ENCODE data around the gene PTPN1. TPM values are rescaled to one million over a fixed set of nuclear protein-coding genes. Genes with fewer than 3 reads are reported as not detected.

PTPN1 gene
- polyA plus RNA-seq: 10 to 100 TPM in 2 of 4 donors, 1 to 10 TPM in 2; 6.5 to 18.0 (median 12.6) TPM
- long read RNA-seq, donor 1, full-length matches to known transcripts: 4 of 15 reads
- long read RNA-seq, donor 1, partial matches to known transcripts: 11 of 15 reads
- long read RNA-seq, donor 1, other reads (novel, unspliced or antisense): 0 of 15 reads
- long read RNA-seq, donor 2, full-length matches to known transcripts: 1 of 6 reads
- long read RNA-seq, donor 2, partial matches to known transcripts: 5 of 6 reads
- long read RNA-seq, donor 2, other reads (novel, unspliced or antisense): 0 of 6 reads
- long read RNA-seq, donor 3: 0 reads
- long read RNA-seq, donor 4: 0 reads
- long read RNA-seq, donor 5: 0 reads
- long read RNA-seq, donor 6, partial matches to known transcripts: 15 of 15 reads
- long read RNA-seq, donor 6, other reads (novel, unspliced or antisense): 0 of 15 reads
- long read RNA-seq, donor 7, full-length matches to known transcripts: 2 of 11 reads
- long read RNA-seq, donor 7, partial matches to known transcripts: 9 of 11 reads
- long read RNA-seq, donor 7, other reads (novel, unspliced or antisense): 0 of 11 reads
- long read RNA-seq, donor 8, full-length matches to known transcripts: 1 of 1 reads
- long read RNA-seq, donor 8, partial matches to known transcripts: 0 of 1 reads
- long read RNA-seq, donor 8, other reads (novel, unspliced or antisense): 0 of 1 reads
- long read RNA-seq, donor 9, full-length matches to known transcripts: 1 of 1 reads
- long read RNA-seq, donor 9, partial matches to known transcripts: 0 of 1 reads
- long read RNA-seq, donor 9, other reads (novel, unspliced or antisense): 0 of 1 reads
- long read RNA-seq, donor 10, full-length matches to known transcripts: 2 of 25 reads
- long read RNA-seq, donor 10, partial matches to known transcripts: 23 of 25 reads
- long read RNA-seq, donor 10, other reads (novel, unspliced or antisense): 0 of 25 reads

DNA sequence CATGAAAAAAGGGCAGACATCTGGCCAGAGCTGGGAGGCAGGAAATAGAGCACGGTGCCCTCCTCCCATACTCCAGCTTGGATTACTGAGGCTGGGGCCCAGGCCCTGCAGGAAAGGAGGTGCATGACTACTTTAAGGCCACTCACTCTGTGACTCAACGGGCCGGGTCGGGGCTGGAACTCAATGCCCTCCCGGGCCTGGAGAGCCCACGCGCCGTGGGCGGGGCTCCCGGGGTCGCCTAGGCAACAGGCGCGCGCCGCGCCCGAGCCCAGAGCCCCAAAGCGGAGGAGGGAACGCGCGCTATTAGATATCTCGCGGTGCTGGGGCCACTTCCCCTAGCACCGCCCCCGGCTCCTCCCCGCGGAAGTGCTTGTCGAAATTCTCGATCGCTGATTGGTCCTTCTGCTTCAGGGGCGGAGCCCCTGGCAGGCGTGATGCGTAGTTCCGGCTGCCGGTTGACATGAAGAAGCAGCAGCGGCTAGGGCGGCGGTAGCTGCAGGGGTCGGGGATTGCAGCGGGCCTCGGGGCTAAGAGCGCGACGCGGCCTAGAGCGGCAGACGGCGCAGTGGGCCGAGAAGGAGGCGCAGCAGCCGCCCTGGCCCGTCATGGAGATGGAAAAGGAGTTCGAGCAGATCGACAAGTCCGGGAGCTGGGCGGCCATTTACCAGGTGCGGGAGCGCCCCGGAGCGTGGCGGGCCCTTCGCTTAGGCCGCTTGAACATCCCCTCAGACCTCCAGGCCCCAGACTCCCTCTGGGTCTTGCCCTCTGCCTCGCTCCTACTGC, at the start of gene PTPN1:
PTPN1 (plus strand) TSS at position 461 of the 783 bp plus-strand sequence; CDS start at position 606, 145 bp downstream.
- no peaks in the 10 kb centered on the region for H3K9me3 ChIP-seq (ENCODE audit: control insufficient read depth in 2 of 2, insufficient read depth in 1 of 2, low read depth in 1 of 2, low read length in 1 of 2)
- H3K27me3 ChIP-seq (ENCODE audit: control insufficient read depth in 3 of 3, insufficient read depth in 3 of 3, low read length in 3 of 3): no peaks in the 10 kb centered on the region
- H3K36me3 ChIP-seq (ENCODE audit: control insufficient read depth in 3 of 3, insufficient read depth in 2 of 3, low read depth in 1 of 3, low read length in 3 of 3): no peaks in the 10 kb centered on the region
- H3K27ac ChIP-seq (ENCODE audit: low read depth in 1 of 3, low read length in 2 of 3): peak within 1 kb of the TSS; percentile 61 to 90 (median 89)
- WGBS, 3 donors: 0% methylated on average over 43 to 64 of the region's 64 CpGs
- no peak for FAIRE-seq
- H3K4me1 ChIP-seq (ENCODE audit: control insufficient read depth in 3 of 3, insufficient read depth in 2 of 3, low read depth in 1 of 3, low read length in 2 of 3): peaks cover 3 to 9% (median 8%) of the 10 kb centered on the region in 3 donors
- peak within 1 kb of the TSS; percentile 86 to 100 (median 87) for H3K4me3 ChIP-seq (ENCODE audit: low read depth in 1 of 3, low read length in 3 of 3)
- peak; percentile 99 to 100 for DNase-seq

GRCh38 chr20:50460608-50461267, 49.4 kb upstream of the PTPN1 start:
- peak; percentile 89 to 94 for DNase-seq
- Histone ChIP-seq H3K9me3 (ENCODE audit: control insufficient read depth in 2 of 2, insufficient read depth in 1 of 2, low read depth in 1 of 2, low read length in 1 of 2) (no peaks in the 10 kb centered on the region), H3K4me3 (ENCODE audit: low read depth in 1 of 3, low read length in 3 of 3) (no peak overlapping the region), H3K27ac (ENCODE audit: low read depth in 1 of 3, low read length in 2 of 3) (peak overlapping the region; percentile 13 to 76 (median 65)), H3K4me1 (ENCODE audit: control insufficient read depth in 3 of 3, insufficient read depth in 2 of 3, low read depth in 1 of 3, low read length in 2 of 3) (peaks cover 0 to 35% (median under 1%) of the 10 kb centered on the region in 3 donors), H3K27me3 (ENCODE audit: control insufficient read depth in 3 of 3, insufficient read depth in 3 of 3, low read length in 3 of 3) (no peaks in the 10 kb centered on the region), H3K36me3 (ENCODE audit: control insufficient read depth in 3 of 3, insufficient read depth in 2 of 3, low read depth in 1 of 3, low read length in 3 of 3) (no peaks in the 10 kb centered on the region)
- 8 to 22% (median 14%) methylated on average over 13 of the region's 13 CpGs for WGBS, 3 donors
- FAIRE-seq: no peak

DNA sequence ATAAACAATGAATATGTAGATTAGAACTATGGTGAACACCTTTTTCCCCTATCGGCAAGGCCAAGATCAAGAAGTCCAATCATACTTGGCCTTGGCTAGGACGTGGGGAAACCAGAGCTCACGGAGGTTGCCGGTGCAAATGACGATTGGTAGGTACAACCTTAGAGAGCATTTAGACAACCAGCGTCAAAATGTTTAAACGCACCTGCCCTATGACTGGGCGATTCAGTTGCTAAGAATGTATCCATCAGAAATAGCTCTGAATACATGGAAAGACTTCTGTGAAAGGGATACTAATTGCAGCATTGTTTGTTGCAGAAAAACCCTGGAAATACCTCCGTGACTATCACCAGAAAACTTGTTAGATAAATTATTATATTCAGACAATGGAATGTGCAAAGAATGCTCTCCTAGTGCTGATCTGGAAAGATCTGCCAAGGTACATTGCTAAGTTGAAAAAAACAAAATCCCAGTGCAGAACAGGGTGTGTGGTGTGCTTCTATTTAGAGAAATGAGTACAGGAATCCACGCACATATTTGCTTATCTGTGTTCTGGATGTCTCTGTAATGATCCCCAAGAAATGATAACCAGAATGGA, 48.0 kb upstream of the PTPN1 start:
- peaks cover 0 to 21% (median 0%) of the 10 kb centered on the region in 3 donors for H3K4me1 ChIP-seq (ENCODE audit: control insufficient read depth in 3 of 3, insufficient read depth in 2 of 3, low read depth in 1 of 3, low read length in 2 of 3)
- no peak overlapping the region for H3K4me3 ChIP-seq (ENCODE audit: low read depth in 1 of 3, low read length in 3 of 3)
- 82 to 87% (median 85%) methylated on average over 10 of the region's 10 CpGs for WGBS, 3 donors
- H3K27me3 ChIP-seq (ENCODE audit: control insufficient read depth in 3 of 3, insufficient read depth in 3 of 3, low read length in 3 of 3): no peaks in the 10 kb centered on the region
- no peak for DNase-seq
- H3K27ac ChIP-seq (ENCODE audit: low read depth in 1 of 3, low read length in 2 of 3): no peak overlapping the region
- H3K36me3 ChIP-seq (ENCODE audit: control insufficient read depth in 3 of 3, insufficient read depth in 2 of 3, low read depth in 1 of 3, low read length in 3 of 3): no peaks in the 10 kb centered on the region
- H3K9me3 ChIP-seq (ENCODE audit: control insufficient read depth in 2 of 2, insufficient read depth in 1 of 2, low read depth in 1 of 2, low read length in 1 of 2): no peaks in the 10 kb centered on the region
- no peak for FAIRE-seq

GRCh38 chr20:50464026-50464724, 46.0 kb upstream of the PTPN1 start:
- no peaks in the 10 kb centered on the region for H3K27me3 ChIP-seq (ENCODE audit: control insufficient read depth in 3 of 3, insufficient read depth in 3 of 3, low read length in 3 of 3)
- no peak overlapping the region for H3K4me3 ChIP-seq (ENCODE audit: low read depth in 1 of 3, low read length in 3 of 3)
- no peak overlapping the region for H3K27ac ChIP-seq (ENCODE audit: low read depth in 1 of 3, low read length in 2 of 3)
- peaks cover 0 to 15% (median 0%) of the 10 kb centered on the region in 3 donors for H3K4me1 ChIP-seq (ENCODE audit: control insufficient read depth in 3 of 3, insufficient read depth in 2 of 3, low read depth in 1 of 3, low read length in 2 of 3)
- no peaks in the 10 kb centered on the region for H3K9me3 ChIP-seq (ENCODE audit: control insufficient read depth in 2 of 2, insufficient read depth in 1 of 2, low read depth in 1 of 2, low read length in 1 of 2)
- H3K36me3 ChIP-seq (ENCODE audit: control insufficient read depth in 3 of 3, insufficient read depth in 2 of 3, low read depth in 1 of 3, low read length in 3 of 3): no peaks in the 10 kb centered on the region
- WGBS, 3 donors: 17 to 21% (median 17%) methylated on average over 21 of the region's 21 CpGs
- DNase-seq: peak; percentile 51 to 63
- no peak for FAIRE-seq

DNA sequence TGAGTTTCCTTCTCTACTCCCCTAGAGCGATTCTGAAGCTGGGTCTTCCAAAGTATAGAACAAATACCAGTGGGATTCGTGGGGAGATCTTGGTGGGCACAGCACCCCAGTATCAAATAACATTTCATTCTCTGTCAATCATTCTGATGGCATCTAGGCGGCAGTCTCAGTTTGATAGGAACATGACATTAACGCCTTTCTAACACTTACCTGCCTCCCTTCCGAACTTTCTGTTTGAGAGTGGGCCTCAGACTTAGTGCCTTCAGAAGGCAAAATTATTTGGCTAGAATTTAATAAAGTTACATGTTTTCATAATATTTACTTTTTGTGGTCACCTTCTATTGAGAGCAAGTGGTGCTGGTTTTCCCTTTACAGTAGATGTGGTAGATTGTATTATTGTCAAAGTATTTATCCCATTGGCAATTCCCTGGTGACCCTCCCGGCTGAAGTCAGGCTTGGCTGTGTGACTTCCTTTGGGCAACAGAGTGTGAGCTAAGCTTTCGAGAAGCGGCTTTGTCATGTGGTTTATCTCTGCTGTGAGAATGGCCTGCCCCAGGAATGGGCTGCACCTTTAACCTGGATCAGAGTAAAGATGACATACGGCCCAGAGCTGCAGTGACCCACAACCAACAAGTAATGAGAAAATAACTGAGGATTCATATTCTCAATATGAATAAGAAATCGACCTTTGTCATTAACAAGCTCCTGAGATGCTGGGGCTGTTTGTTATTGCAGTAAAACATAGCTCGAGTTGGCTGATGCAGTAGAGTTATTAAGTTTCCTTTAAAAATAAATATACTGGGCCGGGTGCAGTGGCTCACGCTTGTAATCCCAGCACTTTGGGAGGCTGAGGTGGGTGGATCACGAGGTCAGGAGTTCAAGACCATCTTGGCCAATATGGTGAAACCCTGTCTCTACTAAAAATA, 45.2 kb upstream of the PTPN1 start:
- WGBS, 3 donors: 70 to 76% (median 72%) methylated on average over 14 of the region's 14 CpGs
- Histone ChIP-seq H3K27ac (ENCODE audit: low read depth in 1 of 3, low read length in 2 of 3) (no peak overlapping the region), H3K27me3 (ENCODE audit: control insufficient read depth in 3 of 3, insufficient read depth in 3 of 3, low read length in 3 of 3) (no peaks in the 10 kb centered on the region), H3K4me3 (ENCODE audit: low read depth in 1 of 3, low read length in 3 of 3) (no peak overlapping the region), H3K36me3 (ENCODE audit: control insufficient read depth in 3 of 3, insufficient read depth in 2 of 3, low read depth in 1 of 3, low read length in 3 of 3) (no peaks in the 10 kb centered on the region), H3K9me3 (ENCODE audit: control insufficient read depth in 2 of 2, insufficient read depth in 1 of 2, low read depth in 1 of 2, low read length in 1 of 2) (no peaks in the 10 kb centered on the region), H3K4me1 (ENCODE audit: control insufficient read depth in 3 of 3, insufficient read depth in 2 of 3, low read depth in 1 of 3, low read length in 2 of 3) (peaks cover 0 to 15% (median 0%) of the 10 kb centered on the region in 3 donors)
- FAIRE-seq: no peak
- no peak for DNase-seq

GRCh38 chr20:50467174-50467573, 43.0 kb upstream of the PTPN1 start:
- Histone ChIP-seq H3K27me3 (ENCODE audit: control insufficient read depth in 3 of 3, insufficient read depth in 3 of 3, low read length in 3 of 3) (no peaks in the 10 kb centered on the region), H3K27ac (ENCODE audit: low read depth in 1 of 3, low read length in 2 of 3) (no peak overlapping the region), H3K4me1 (ENCODE audit: control insufficient read depth in 3 of 3, insufficient read depth in 2 of 3, low read depth in 1 of 3, low read length in 2 of 3) (peaks cover 0 to 6% (median 5%) of the 10 kb centered on the region in 3 donors), H3K9me3 (ENCODE audit: control insufficient read depth in 2 of 2, insufficient read depth in 1 of 2, low read depth in 1 of 2, low read length in 1 of 2) (no peaks in the 10 kb centered on the region), H3K36me3 (ENCODE audit: control insufficient read depth in 3 of 3, insufficient read depth in 2 of 3, low read depth in 1 of 3, low read length in 3 of 3) (no peaks in the 10 kb centered on the region), H3K4me3 (ENCODE audit: low read depth in 1 of 3, low read length in 3 of 3) (no peak overlapping the region)
- FAIRE-seq: no peak
- 76 to 83% (median 80%) methylated on average over 6 of the region's 6 CpGs for WGBS, 3 donors
- no peak for DNase-seq
